Measurements from ENCODE around the gene PDE2A.

- no peak for TF ChIP-seq CTCF (IDR thresholded peaks at IDR 0.05)
- no peak for TF ChIP-seq POLR2A (IDR thresholded peaks at IDR 0.05)
- TF ChIP-seq EP300 (IDR thresholded peaks at IDR 0.05): no peak
These were observed 34.5 kb downstream of the PDE2A start for GRCh38 chr11:72639502-72640375.

Data from upper lobe of left lung (tissue), 4 donors.